Fibroblast of the aortic adventitia (primary cell): ENCODE results near the gene FERMT1. TPM values are rescaled to one million over a fixed set of nuclear protein-coding genes. Genes with fewer than 3 reads are reported as not detected.

ENCODE experiments used
- DNase-seq: peaks from one replicate; pipeline ENCODE4 v3.0.0-alpha.2; 2010; ENCODE audit warnings: low read depth
- H3K4me3 ChIP-seq: 2 replicates; pipeline ENCODE4 v1.5.1; 2011; ENCODE audit warnings: low read depth, mild to moderate bottlenecking, control low read depth, low read length, moderate library complexity
- total RNA-seq: library from RNA; depleted of rRNA; stranded (reverse); fragments of >200 nt; gene quantifications from 2 replicates; pipeline ENCODE4 v1.2.3, GENCODE V29; 2012; ENCODE audit warnings: low replicate concordance
- TF ChIP-seq, protein P1 (sequence below): IDR thresholded peaks from 2 replicates; pipeline ENCODE4 v1.5.1; 2011; ENCODE audit warnings: mild to moderate bottlenecking, low read length, control low read depth, inconsistent platforms; ENCODE audit not compliant: insufficient read depth

The FERMT1 gene
- total RNA-seq, 1 donor = 8.8 TPM

- H3K4me3 ChIP-seq = no peak overlapping the region
- TF ChIP-seq, protein P1, sequence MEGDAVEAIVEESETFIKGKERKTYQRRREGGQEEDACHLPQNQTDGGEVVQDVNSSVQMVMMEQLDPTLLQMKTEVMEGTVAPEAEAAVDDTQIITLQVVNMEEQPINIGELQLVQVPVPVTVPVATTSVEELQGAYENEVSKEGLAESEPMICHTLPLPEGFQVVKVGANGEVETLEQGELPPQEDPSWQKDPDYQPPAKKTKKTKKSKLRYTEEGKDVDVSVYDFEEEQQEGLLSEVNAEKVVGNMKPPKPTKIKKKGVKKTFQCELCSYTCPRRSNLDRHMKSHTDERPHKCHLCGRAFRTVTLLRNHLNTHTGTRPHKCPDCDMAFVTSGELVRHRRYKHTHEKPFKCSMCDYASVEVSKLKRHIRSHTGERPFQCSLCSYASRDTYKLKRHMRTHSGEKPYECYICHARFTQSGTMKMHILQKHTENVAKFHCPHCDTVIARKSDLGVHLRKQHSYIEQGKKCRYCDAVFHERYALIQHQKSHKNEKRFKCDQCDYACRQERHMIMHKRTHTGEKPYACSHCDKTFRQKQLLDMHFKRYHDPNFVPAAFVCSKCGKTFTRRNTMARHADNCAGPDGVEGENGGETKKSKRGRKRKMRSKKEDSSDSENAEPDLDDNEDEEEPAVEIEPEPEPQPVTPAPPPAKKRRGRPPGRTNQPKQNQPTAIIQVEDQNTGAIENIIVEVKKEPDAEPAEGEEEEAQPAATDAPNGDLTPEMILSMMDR = no peak
- no peak for DNase-seq
Observed at GRCh38 chr20:6157345-6157744, 34.5 kb upstream of the FERMT1 start.

DNA sequence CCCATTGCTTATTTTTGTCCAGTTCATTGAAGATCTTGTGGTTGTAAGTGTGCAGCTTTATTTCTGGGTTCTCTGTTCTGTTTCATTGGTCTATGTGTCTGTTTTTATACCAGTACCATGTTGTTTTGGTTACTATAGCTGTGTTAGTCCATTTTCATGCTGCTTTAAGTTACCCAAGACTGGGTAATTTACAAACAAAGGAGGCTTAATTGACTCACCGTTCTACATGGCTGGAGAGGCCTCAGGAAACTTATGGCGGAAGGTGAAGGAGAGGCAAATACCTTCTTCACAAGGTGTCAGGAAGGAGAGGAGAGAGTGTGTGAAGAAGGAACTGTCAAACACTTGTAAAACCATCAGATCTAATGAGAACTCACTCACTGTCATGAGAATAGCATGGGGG, 29.9 kb upstream of the FERMT1 start:
- no peak for DNase-seq

DNA sequence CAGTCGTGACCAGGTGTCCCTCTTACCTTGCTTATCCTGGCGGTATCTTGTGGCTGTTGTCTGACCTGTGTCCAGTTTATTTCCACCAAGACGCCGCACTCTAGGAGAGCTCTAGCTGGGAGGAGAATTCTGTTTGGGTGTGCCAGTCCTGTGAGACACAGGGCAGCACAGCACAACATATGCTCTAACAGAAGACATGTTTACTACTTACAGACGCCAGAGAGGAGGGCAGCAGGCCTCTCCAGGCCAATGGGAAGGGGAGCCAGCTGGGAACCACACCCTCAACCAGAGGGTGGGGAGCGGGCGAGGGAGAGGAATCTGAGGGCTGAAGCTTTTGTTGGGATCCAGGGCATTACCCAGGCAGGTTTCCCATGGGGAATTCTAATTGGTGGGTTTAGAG, 25.2 kb upstream of the FERMT1 start:
- no peak for DNase-seq

More for the DNA sequence above, 29.9 kb upstream of the FERMT1 start:
- TF ChIP-seq, protein P1 = no peak
- no peak overlapping the region for H3K4me3 ChIP-seq

DNA sequence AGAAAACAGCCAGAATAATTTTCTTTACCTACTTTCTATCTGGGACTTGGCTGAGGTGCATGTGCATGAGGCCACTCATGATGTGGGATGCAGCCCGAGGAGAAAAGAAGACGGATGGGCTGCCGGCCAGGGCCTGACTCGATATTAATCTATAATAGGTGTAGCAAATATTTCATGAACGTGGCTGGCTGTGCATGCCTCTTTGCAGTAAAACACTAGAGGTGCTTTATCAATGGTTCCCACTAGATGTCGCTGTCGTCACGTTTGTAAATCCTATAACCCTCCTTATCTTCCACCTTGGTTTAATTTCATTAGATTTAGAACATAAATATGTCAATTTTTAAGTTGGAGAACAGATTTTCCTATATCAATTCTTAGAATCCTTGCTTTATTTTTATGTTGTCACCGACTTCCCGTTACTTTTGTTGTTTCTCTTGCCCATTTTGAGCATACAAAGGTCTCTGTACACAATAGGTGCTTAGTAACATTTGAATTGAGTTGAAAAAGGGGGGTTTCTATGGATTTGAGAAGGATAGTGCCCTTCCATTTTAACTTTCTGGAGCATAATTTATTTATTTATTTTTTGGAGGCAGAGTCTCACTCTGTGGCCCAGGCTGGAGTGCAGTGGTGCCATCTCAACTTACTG, 19.6 kb upstream of the FERMT1 start:
- H3K4me3 ChIP-seq = no peak overlapping the region
- peak; percentile 82 for DNase-seq
- TF ChIP-seq, protein P1 = peak; percentile 83

More for the DNA sequence above, 25.2 kb upstream of the FERMT1 start:
- no peak overlapping the region for H3K4me3 ChIP-seq
- TF ChIP-seq, protein P1 = no peak

DNA sequence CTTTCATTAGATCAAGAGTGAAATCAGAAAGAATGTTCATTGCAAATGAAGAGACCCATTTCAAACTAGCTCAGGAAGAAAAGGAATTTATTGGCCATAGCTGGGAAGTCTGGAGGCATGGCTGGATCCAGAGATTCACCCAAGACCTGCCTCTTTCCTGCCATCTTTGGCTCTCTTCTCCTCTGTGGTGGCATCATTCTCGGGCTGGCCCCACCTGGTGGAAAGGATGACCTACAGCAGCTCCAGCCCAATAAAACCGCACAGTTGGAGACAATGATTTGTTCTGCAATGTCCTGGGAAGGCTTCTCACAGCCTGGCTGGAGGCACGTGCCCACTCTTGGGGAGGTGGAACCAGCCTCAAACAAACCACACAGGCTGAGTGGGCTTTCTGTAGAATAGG, 18.1 kb upstream of the FERMT1 start:
- DNase-seq = no peak
- TF ChIP-seq, protein P1 = peak; percentile 34

GRCh38 chr20:6135347-6135746, 12.5 kb upstream of the FERMT1 start:
- no peak for DNase-seq
- H3K4me3 ChIP-seq = no peak overlapping the region
- TF ChIP-seq, protein P1 = no peak

More for the DNA sequence above, 18.1 kb upstream of the FERMT1 start:
- H3K4me3 ChIP-seq = no peak overlapping the region

- no peak overlapping the region for H3K4me3 ChIP-seq
- TF ChIP-seq, protein P1 = no peak
- no peak for DNase-seq
Observed at GRCh38 chr20:6134592-6134991, 11.8 kb upstream of the FERMT1 start.
